ENCODE data around the gene USP8.
"Not testable (repeated sequence)": the region's sequence is repeated elsewhere in the genome, so short reads cannot be mapped to it uniquely, and the experiment has no call there.

The USP8 gene

GRCh38 chr15:50452927-50453326 lies 28.7 kb downstream of the USP8 start:
- no peak for DNase-seq

GRCh38 chr15:50458348-50459112 lies 34.3 kb downstream of the USP8 start:
- DNase-seq, result no peak

- no peak for DNase-seq
These were observed 39.5 kb downstream of the USP8 start for GRCh38 chr15:50463423-50464358.

- no peak for DNase-seq
These were observed 46.9 kb downstream of the USP8 start for GRCh38 chr15:50471072-50471471.

- no peak for DNase-seq
These were observed 51.9 kb downstream of the USP8 start for GRCh38 chr15:50476143-50476542.

GRCh38 chr15:50484781-50485180 lies 60.6 kb downstream of the USP8 start:
- DNase-seq, result no peak

GRCh38 chr15:50485389-50485788 lies 61.2 kb downstream of the USP8 start:
- no peak for DNase-seq

- no peak for DNase-seq
These were observed 63.1 kb downstream of the USP8 start for GRCh38 chr15:50487287-50487686.

GRCh38 chr15:50493625-50494024 lies 69.4 kb downstream of the USP8 start:
- no peak for DNase-seq

GRCh38 chr15:50494547-50494946 lies 70.3 kb downstream of the USP8 start:
- not testable (repeated sequence) for DNase-seq

GRCh38 chr15:50496692-50497091 lies 72.5 kb downstream of the USP8 start:
- no peak for DNase-seq

- DNase-seq, result no peak
These were observed 76.1 kb downstream of the USP8 start for GRCh38 chr15:50500352-50500751.

- no peak for DNase-seq
These were observed 77.6 kb downstream of the USP8 start for GRCh38 chr15:50501815-50502214.

GRCh38 chr15:50503144-50503543 lies 78.9 kb downstream of the USP8 start:
- DNase-seq, result no peak

GRCh38 chr15:50505656-50506055 lies 81.5 kb downstream of the USP8 start:
- not testable (repeated sequence) for DNase-seq

GRCh38 chr15:50506121-50506520 lies 81.9 kb downstream of the USP8 start:
- no peak for DNase-seq

- no peak for DNase-seq
These were observed 88.8 kb downstream of the USP8 start for GRCh38 chr15:50513001-50513400.

- DNase-seq, result no peak
These were observed 95.7 kb downstream of the USP8 start for GRCh38 chr15:50519740-50520425.

GRCh38 chr15:50523851-50524251 lies 99.6 kb downstream of the USP8 start:
- DNase-seq, result no peak

- no peak for DNase-seq
These were observed 107.0 kb downstream of the USP8 start for GRCh38 chr15:50531163-50531562.

- no peak for DNase-seq
These were observed 107.6 kb downstream of the USP8 start for GRCh38 chr15:50531766-50532165.

- no peak for DNase-seq
These were observed 118.6 kb downstream of the USP8 start for GRCh38 chr15:50542887-50543210.

GRCh38 chr15:50543556-50543955 lies 119.4 kb downstream of the USP8 start:
- no peak for DNase-seq

GRCh38 chr15:50544368-50544767 lies 120.2 kb downstream of the USP8 start:
- DNase-seq, result no peak

All from 8988T (cell line).